NCI-H146 (cell line): ENCODE measurements around the gene C9orf85.

ENCODE experiments used
- DNase-seq: peaks from one replicate; lab custom pipeline; 2025; lab: John Stamatoyannopoulos, UW

Gene C9orf85

DNA sequence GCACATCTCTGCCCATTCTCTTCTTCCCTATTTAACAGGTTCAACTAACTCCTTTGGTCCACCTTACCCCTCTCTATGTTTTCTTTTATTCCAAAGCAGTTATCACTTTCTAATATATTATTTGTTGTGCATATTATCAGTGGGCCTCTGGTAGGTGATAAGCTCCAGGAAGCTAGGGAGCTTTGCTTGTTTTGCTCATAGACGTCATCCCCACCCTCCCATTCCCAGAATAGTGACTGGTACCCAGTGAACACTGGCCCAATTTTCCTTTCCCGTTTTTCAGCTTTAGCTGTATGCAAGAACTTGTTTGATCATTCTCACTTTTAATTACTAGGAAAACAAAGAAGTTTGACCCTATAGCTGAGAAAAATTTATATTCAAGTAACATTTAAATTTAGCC is 7.4 kb upstream of the C9orf85 start:
- no peak for DNase-seq

DNA sequence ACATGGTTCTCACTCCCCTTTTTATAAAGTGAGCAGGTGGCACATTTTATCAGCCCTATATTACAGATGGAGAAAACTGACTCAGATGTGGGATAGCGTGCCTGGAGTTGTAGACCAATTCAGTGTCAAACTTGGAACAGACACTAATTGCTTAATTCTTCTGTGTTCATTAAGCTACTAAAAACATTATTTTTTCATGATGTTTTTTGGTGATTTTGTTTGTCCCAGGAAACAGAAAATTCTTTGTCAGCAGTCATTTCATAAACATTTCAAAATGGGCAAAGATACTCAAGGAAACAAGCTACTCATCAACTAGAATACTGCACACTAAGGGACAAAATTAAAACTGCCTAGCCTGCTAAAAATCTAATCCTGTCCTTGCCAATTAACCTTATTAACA is 2.6 kb upstream of the C9orf85 start:
- no peak for DNase-seq

DNA sequence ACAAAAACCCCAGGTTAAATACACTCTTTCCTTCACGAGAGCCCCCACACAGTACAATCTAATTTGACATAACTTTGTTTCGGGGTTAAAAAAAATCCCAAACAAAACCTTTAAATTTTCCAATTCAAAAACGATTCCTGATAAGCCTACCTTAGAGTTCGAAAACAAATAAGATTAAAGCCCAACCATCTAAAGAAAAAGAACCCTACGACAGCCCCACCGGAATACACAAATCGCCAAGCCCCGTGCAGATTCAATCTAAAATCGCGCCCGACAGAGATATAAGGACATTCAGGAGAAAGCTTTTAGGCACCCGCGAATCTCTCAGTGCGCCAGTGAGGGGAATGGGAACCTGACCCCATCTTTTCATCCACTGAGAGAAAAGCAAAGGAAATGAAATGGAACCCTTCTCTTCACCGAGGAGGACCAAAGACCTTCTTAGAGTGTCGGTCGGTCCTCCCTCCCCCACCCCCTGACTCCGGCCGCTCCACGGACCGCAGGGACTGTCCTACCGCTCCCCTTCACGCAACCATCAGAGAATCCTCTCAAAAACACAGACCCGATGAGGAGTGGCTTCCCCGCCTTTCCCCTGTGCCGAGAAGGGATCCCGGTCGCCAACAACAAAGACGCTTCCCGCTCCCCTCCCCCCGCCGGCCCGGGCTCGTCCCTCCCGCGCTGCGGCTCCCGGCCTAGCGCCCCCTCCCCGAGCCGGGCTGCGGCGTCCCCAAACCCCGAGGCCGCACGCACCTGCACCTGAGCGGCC is 1.4 kb upstream of the C9orf85 start:
- peak; percentile 49 for DNase-seq

DNA sequence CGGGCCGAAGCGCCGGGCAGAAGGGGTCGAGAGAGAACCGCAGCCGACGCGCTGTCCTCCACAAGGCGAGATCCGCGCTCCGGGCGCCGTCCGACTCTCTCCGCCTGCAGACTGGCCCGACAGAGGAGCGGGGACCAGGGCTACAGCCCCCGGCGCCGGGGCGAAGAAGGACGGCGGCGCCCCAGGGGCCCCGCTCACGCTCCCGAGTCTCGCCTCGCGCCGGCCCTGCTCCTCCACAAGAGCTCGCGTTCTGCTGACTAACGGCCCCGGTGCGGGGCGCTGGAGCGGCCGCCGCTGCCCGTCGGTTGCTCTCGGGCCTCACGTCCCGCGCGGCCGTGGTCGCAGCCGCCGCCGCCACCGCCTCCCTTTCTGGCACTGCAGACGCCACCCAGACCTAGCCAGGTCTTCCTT is 784 bp upstream of the C9orf85 start:
- peak; percentile 57 for DNase-seq

DNA sequence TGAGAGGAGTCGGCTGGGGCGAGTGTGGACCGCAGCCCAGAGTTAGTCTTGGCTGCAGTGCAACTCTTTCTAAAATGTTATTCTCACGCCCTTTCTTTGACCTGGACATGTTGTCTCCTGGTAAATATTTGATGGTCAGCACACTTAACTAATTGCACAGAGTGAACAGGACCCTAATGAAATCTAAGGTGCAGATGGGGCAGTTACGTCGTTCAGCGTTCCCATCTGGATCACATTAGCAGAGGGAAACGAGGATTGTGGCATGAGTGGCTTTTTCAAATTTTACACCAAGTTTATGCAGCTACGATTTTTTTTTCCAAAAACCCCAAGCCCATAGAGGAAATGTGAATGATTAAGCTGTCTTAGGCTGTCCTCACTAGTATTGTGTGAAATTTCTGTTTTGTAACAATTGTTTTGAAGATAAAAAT is 483 bp downstream of the C9orf85 start:
- no peak for DNase-seq

DNA sequence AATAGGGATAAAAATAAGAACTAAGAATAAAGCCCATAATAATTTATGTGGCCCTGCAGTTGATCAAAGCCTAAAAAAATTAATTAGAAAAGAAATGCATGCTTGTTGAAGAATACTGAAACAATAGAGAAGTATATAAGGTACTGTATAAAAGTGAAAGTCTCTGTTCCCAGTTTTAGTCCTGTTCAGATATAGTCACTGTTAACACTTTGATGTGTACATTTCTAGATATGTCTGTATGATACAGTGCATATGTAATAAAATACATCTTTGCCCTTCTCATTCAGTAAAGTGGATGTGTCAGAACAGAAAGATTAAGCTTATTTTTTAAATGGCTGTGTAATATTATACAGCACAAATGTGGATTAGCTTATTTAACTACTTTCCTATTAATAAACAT is 4.1 kb downstream of the C9orf85 start:
- DNase-seq = no peak

GRCh38 chr9:71916834-71917534 is 5.5 kb downstream of the C9orf85 start:
- DNase-seq = no peak

- DNase-seq = no peak
Observed at GRCh38 chr9:71918419-71918818, 7.0 kb downstream of the C9orf85 start.

DNA sequence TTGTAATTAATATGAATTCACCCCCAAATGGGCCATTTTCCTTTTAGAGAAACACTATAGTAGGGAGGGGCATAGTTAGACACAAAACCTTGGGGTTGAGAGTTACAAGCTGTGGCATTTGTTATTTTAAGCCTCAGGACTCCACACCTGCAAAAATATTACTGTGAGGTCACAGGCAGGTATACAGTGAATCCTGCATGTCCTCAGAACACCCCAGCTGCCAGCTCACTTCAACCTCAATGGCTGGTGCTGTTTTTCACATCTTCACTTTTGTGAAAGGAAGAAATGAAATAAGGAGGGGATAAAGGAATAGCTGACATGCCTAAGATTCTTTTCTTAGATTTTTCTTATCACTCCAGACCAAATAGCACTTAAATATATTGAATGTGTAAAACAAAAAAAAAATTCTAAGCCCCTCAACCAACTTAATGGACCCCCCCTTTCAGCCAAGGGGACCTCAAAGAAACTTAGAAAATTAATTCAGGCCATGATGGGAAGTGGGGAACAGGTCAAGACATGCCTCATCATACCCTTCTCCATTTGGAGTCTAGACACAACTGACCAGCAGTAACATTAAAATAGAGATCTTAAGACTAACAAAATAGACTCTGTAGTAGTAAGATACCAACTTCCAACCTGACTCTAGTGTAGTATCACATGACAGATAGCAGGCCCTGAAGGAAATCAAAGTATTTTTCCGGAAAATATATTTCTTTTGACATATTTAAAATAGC is 9.2 kb downstream of the C9orf85 start:
- no peak for DNase-seq

GRCh38 chr9:71921190-71921814 is 9.9 kb downstream of the C9orf85 start:
- DNase-seq = no peak

DNA sequence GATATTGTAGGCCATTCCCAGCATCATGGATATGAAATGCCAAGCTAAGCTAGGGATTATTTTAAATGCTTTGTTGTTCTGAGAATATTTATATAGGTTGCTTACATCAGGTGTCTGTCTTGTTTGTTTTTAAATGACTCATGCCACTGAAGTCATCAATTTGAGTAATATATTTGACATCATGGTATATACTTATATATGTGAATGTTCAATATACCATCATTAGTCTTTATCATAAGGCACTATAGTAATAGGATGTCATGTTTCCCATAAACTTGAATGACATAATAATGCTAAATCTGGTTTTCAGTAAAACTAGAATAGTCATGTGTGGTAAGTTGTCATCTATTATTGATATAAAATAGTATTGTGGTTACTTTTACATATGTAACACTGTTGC is 13.1 kb downstream of the C9orf85 start:
- no peak for DNase-seq

DNA sequence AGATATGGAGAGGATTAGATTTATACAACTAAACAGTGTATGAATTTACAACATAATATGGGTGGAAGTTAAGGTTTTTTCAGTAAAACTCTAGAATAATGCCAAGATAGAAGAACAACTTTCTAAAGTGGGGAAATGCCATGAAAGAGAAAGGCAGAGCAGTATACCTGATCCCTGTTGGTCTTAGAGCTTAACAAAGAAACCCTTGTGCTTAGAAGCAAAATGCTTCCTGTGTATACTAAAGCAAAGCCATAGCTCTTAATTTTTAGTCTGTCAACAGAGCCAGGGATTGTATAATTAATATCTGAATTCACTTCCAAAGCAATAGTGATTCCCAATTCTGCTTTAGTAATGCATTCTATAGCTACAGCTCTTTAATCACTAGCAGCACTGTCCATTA is 14.4 kb downstream of the C9orf85 start:
- no peak for DNase-seq

DNA sequence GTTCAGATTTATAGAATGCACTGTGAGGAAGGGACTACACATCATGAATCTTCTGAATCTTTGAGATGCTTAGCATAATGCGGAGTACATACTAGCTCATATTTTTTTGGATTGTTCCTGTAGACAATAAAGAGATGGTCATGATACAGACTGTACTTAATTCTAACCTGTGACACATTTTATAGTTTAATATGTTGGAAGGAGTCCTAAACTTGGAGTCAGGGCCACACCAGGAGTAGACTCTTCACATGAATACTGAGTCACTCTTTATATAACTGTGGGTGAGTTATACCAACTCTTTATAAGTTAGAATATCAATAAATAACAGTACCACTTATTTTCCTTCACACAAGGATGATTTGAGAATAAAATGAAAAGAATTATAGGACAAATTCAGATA is 16.9 kb downstream of the C9orf85 start:
- DNase-seq = no peak

DNA sequence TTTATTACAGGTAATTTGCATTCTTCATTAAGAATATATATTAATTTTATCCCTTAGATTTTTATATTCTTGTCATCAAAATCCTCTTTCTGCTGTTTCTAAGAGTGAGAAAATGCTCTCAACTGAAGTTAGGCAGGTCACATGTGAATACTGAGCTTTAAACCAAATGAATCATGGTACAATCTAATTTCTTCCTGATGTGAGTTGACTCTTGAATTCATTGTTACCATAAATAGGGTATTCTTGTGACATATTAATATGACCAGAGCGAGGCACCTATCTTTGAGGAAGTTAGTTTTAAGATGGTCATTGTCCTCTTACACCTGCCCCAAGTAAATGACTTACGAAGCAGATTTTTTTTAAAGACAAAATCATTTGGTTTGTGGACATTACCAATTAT is 17.4 kb downstream of the C9orf85 start:
- DNase-seq = no peak

GRCh38 chr9:71929223-71929622 is 17.8 kb downstream of the C9orf85 start:
- DNase-seq = no peak

DNA sequence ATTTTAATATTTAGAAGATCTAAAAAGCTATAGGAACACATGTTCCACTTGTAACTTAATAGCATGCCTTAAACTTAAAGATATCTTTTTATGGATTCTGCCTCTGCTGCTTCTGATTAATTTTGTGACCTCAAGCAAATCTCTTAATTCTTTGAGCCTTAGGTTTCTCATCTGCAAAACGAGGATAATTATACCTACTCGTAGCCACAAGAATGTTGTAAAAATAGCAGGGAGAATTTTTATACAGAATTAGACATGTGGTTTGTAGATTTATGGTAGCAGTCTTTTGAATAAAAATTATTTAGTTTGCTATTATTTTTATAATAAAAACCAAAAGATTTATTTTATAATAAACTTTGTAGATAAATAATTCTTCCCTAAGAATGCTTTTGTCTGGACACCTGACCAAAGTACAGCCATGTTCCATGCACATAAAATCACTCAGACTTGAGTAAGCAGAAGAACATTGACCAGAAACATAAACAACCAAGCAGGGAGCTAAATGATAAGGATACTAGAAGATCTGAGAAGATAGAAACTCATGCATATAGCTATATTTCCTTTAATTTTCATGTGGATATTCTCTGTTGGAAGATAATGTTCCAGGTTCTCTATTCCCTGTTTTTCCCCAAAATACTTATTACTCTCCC is 18.5 kb downstream of the C9orf85 start:
- DNase-seq = no peak

- no peak for DNase-seq
Observed at GRCh38 chr9:71931166-71931565, 19.7 kb downstream of the C9orf85 start.

DNA sequence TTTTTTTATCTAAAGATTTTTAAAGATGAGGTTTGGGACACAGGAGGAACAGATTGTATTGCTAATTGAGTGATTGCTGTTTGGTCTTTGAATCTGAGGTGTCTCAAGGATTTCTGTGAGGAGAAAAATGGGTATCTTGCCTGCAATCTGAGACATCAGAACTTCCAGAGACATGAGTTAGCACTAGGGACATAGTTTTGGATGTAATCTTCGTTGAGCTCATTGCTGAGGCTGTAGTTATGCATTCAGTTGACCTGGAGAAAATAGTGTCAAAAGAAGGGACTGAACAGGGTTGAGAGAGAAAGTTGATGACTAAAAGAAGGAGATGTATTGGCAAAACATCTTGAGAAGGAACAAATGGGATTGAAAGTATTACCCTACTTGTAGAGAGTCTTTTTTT is 24.6 kb downstream of the C9orf85 start:
- DNase-seq = no peak

DNA sequence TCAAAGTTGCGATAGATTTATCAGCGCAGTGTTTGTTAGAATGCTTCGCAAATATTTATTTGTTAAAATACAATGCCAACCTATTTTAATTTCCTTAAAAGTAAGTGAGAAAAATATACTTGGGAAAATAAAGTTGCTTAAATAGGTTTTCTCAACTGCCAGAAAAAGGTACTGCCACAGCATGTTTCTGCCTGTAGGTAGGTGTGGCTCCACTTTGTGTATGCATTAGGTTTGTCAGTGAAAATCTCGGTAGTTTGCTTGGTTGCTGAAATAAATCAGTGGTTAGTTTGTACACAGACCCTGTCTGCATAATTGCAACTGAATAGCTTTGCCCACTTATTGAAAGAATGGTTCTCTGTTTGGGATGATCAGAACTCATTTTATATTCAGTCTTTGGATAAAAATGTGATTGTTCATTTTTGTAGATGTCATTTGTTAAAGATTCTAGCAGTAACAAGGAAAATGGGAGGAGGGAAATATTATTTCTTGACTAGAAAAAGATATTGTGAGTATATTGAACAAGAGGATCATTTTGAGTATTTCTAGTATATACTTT is 25.7 kb downstream of the C9orf85 start:
- no peak for DNase-seq

DNA sequence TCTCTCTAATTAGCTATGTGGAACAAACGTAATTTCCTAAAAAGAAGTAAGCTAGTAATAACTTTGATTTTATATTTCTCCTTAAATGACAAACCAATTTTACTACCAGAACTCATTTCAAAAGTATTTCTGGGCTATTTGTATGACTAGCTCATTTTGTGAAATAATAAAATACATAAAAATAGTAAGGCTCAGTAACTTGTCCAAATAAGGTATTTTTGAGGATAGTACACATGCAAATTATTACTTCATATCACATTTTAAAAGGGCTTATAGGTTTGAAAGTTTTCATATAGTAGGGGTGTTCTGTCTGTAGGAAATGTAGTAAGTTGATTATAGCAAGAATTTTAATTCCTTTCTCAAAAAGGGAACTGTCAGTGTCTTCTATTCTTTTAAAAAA is 26.5 kb downstream of the C9orf85 start:
- no peak for DNase-seq

GRCh38 chr9:71941060-71941568 is 29.7 kb downstream of the C9orf85 start:
- no peak for DNase-seq
